Nephron progenitor cell (in vitro differentiated cells): ENCODE measurements around the gene RASSF9.

Experiments used
- DNase-seq: peaks from one replicate; pipeline ENCODE4 v3.0.0; 2021
- H3K27ac Mint-ChIP-seq: 2 replicates; pipeline ENCODE4 v1.8.0; 2021; ENCODE audit warnings: mild to moderate bottlenecking, moderate library complexity, mixed read lengths
- H3K27me3 Mint-ChIP-seq: 2 replicates; pipeline ENCODE4 v1.8.0; 2021; ENCODE audit warnings: mild to moderate bottlenecking, low read depth, mixed read lengths; ENCODE audit not compliant: poor library complexity
- H3K36me3 Mint-ChIP-seq: 2 replicates; pipeline ENCODE4 v1.8.0; 2021; ENCODE audit warnings: low read depth, mixed read lengths
- H3K4me1 Mint-ChIP-seq: 2 replicates; pipeline ENCODE4 v1.8.0; 2021; ENCODE audit warnings: mixed read lengths
- H3K4me3 Mint-ChIP-seq: 2 replicates; pipeline ENCODE4 v1.8.0; 2021; ENCODE audit warnings: mild to moderate bottlenecking, moderate library complexity, mixed read lengths
- H3K9me3 Mint-ChIP-seq: 2 replicates; pipeline ENCODE4 v1.8.0; 2021; ENCODE audit warnings: mild to moderate bottlenecking, moderate library complexity, mixed read lengths
- CTCF ChIP-seq: fragments of 200-600 bp; sonication (generic); IDR thresholded peaks from 2 replicates; pipeline ENCODE4 v1.5.0; 2021; ENCODE audit warnings: antibody characterized with exemption

The RASSF9 gene

GRCh38 chr12:85804663-85805062 is 31.5 kb downstream of the RASSF9 start:
- TF ChIP-seq CTCF, result no peak
- H3K9me3 Mint-ChIP-seq, result no peaks in the 10 kb centered on the region

GRCh38 chr12:85803923-85804322 is 32.3 kb downstream of the RASSF9 start:
- no peak for DNase-seq
- Mint-ChIP-seq H3K9me3 (no peaks in the 10 kb centered on the region), H3K36me3 (no peaks in the 10 kb centered on the region), H3K4me1 (no peaks in the 10 kb centered on the region), H3K27me3 (peaks cover 2% of the 10 kb centered on the region), H3K4me3 (no peak overlapping the region), H3K27ac (no peak overlapping the region)
- no peak for TF ChIP-seq CTCF

More at GRCh38 chr12:85804663-85805062, 31.5 kb downstream of the RASSF9 start:
- Mint-ChIP-seq H3K27me3 (peaks cover 2% of the 10 kb centered on the region), H3K27ac (no peak overlapping the region), H3K36me3 (no peaks in the 10 kb centered on the region), H3K4me1 (no peaks in the 10 kb centered on the region), H3K4me3 (no peak overlapping the region)
- DNase-seq, result no peak

- peaks cover 2% of the 10 kb centered on the region for H3K27me3 Mint-ChIP-seq
- no peaks in the 10 kb centered on the region for H3K36me3 Mint-ChIP-seq
- no peaks in the 10 kb centered on the region for H3K4me1 Mint-ChIP-seq
- no peaks in the 10 kb centered on the region for H3K9me3 Mint-ChIP-seq
- no peak overlapping the region for H3K4me3 Mint-ChIP-seq
- TF ChIP-seq CTCF, result no peak
- H3K27ac Mint-ChIP-seq, result no peak overlapping the region
- no peak for DNase-seq
Observed at GRCh38 chr12:85803231-85803630, 33.0 kb downstream of the RASSF9 start.

GRCh38 chr12:85798122-85798521 is 38.1 kb downstream of the RASSF9 start:
- DNase-seq, result no peak
- no peak overlapping the region for H3K27ac Mint-ChIP-seq
- no peak overlapping the region for H3K4me3 Mint-ChIP-seq
- no peaks in the 10 kb centered on the region for H3K36me3 Mint-ChIP-seq
- H3K27me3 Mint-ChIP-seq, result no peaks in the 10 kb centered on the region
- no peaks in the 10 kb centered on the region for H3K9me3 Mint-ChIP-seq
- H3K4me1 Mint-ChIP-seq, result no peaks in the 10 kb centered on the region
- no peak for TF ChIP-seq CTCF

GRCh38 chr12:85796001-85796400 is 40.2 kb downstream of the RASSF9 start:
- TF ChIP-seq CTCF, result no peak
- Mint-ChIP-seq H3K27ac (no peak overlapping the region), H3K9me3 (no peaks in the 10 kb centered on the region), H3K4me3 (no peak overlapping the region), H3K4me1 (no peaks in the 10 kb centered on the region), H3K36me3 (no peaks in the 10 kb centered on the region), H3K27me3 (no peaks in the 10 kb centered on the region)
- DNase-seq, result no peak

- H3K9me3 Mint-ChIP-seq, result no peaks in the 10 kb centered on the region
- H3K4me1 Mint-ChIP-seq, result no peaks in the 10 kb centered on the region
- no peak for TF ChIP-seq CTCF
- no peaks in the 10 kb centered on the region for H3K27me3 Mint-ChIP-seq
- H3K36me3 Mint-ChIP-seq, result no peaks in the 10 kb centered on the region
- DNase-seq, result no peak
- no peak overlapping the region for H3K27ac Mint-ChIP-seq
- H3K4me3 Mint-ChIP-seq, result no peak overlapping the region
Observed at GRCh38 chr12:85794531-85794930, 41.7 kb downstream of the RASSF9 start.
